ENCODE measurements around the gene L2HGDH.

Gene L2HGDH

DNA sequence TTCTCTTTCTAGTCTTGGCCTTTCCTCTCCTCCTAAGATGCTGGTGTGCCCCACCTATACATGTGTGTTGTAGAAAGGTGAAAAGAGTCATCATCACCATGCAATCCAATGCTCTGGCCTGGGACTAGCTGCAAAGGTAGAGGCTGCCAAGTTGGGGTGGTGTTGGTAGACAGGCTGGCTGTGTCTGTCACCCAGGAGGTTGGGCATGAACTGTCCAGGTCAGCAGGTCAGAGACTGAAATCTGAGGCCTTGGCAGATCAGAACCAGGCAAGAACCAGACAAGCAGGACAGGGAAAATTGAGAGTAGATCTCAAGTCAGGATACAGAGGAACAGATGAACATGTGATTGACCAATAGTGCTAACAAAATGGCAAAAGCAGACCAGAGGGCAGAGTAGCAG is 26.2 kb downstream of the L2HGDH start:
- no peak for DNase-seq (ENCODE audit: low read depth)

DNA sequence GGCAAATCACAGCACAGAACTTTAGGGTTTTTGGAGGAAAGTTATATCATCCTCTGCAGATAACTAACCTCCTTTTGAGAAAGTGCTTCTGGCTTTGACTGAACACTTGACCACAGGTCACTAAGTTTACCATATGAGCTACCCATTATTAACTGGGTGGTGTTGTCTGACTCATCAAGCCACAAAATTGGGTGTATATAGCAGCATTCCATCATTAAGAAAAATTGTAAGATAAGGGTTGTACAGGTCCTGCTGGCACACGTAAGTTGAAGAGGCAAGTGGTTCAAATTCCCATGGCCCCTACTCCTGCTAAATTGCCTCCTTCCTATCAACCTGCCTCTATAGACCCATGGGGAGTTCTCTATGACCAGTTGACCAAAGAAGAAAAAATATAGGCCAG is 39.5 kb downstream of the L2HGDH start:
- DNase-seq (ENCODE audit: low read depth): no peak

DNA sequence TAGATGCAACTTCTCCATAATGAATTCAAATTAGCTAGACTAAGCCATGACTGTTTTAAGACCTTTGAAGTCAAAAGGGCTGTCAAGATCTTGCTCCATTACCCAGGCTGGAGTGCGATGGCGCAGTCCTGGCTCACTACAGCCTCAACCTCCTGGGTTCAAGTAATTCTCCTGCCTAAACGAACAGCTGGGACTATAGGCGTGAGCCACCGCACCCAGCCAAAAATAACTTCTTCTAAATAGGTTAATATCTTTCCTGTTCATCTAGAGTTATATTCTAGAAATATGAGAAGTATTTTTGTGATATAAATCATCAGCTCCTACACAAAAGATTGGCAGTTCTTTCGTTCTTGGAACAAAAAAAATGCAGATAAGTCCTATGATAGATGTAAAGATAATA is 41.1 kb downstream of the L2HGDH start:
- DNase-seq (ENCODE audit: low read depth): no peak

DNA sequence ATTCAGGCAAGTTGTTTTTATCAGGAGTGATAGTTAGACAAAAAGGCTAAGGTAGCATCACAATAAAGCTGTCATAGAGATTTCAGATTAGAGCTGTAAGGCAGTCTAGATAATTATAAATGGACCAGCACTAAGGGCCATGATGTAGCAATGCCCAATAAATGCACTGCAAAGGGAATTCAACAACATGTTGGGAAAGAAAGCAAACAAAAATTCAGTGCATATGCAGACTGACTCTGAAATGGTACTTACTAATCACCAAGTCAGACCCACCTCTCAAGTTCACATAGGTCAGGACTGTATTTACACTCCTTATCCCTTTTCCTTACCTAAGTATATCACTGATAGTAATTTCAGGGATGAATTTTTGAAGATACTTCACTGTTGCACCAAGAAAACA is 47.0 kb downstream of the L2HGDH start:
- DNase-seq (ENCODE audit: low read depth): no peak

DNA sequence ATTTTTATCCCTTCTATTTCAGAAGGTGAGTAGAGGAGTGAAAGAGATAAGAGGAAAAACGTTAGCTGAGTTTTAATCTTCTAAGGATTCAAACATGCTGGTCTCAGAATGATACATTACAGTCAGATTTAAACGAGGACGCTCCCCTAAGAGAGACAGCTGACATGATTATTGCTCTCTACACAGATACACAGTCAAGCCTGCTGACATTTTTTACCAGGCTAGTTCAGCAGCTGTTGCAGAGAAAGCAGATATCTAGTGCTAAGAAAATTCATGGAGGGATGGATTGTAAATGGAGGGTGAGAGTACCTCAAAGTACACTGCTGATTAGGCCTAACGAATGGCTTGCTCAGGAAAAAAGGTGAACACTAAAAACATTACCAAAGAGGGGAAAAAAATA is 48.7 kb downstream of the L2HGDH start:
- DNase-seq (ENCODE audit: low read depth): no peak

DNA sequence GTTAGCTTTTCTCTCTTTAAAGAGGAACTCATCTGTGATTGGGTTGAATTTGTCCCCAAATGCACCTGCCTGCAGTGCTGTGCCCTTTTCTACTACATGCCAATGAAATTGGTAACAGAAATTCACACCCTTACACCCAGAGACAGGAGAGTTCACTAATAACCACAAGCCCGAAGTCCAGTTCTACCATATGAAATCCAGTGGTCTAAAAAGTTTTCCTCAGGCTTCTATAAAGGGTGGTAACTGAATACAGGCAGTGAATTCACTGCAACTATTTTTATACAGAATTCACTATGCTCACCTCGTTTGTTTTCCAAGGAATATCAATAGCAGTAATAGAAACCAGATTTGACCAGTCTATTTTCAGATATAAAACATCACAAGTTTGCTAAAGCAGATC is 49.2 kb downstream of the L2HGDH start:
- DNase-seq (ENCODE audit: low read depth): no peak

DNA sequence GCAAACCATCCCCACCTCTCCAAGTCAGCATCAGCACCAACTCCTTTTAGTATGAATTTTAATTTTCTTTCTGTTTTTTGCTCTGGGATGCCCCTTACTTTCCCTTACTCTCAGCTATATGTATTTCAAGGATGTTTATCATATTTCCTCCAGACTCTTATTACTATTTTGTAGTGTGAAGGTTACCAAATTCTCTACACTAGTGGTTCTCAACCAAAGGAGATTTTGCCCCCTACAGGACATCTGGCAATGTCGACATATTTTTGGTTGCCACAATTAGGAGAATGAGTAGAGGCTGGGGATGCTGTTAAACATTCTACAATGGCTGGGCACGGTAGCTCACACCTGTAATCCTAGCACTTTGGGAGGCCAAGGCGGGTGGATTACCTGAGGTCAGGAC is 51.5 kb downstream of the L2HGDH start:
- peak; percentile 26 for DNase-seq (ENCODE audit: low read depth)

DNA sequence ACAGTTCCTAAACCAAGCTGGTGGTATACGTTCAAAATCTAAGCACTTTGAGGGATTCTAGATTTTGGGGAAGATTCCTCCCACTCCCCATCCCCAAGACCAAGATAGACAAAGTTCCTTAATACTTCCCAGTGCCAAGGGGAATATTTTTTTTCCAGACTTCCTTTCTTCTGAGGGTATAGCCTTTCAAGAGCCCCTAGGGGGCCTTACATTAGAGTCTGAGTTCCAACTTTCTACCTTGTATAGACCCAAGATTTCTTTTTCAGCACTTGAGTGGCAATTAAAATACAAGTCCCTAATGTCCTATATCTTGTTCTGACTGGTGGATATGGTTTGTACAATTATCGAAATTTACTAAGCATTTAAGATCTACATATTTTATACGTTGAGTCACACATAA is 52.0 kb downstream of the L2HGDH start:
- DNase-seq (ENCODE audit: low read depth): no peak

DNA sequence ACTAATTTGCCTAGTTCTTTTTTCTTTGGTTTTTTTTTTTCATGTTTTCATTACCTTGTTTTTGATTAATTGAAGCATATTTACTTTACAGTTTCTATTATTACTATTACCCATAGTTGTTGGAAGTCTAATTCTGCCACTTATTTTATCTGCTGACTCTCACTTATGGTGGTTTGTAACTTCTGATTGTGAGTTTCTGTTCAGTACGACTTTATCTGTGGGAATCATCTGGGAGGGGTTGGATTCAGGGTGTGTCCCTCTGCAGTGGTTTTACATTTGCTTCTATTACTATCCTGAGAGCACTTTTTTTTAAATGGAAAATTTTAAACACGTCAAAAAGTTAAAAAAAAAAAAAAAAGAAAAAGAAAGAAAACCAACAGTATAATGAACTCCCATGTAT is 54.3 kb downstream of the L2HGDH start:
- no peak for DNase-seq (ENCODE audit: low read depth)

DNA sequence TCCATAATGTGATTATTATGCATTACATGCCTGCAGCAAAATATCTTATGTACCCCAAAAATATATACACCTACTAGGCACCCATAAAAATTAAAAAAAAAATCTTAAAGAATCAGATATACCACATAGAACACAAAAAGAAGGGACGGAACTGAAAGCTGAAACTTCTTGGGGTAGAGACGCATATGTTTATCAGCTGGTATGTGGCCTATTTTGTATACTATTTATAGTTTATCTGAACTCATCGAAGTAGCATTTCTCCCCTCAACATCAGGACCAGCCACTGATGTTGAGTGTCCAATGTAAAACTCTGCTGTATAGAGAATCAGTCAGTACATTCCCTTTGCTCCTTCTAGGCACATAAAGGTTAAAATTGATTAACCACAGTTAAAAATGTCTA is 57.8 kb downstream of the L2HGDH start:
- DNase-seq (ENCODE audit: low read depth): no peak

DNA sequence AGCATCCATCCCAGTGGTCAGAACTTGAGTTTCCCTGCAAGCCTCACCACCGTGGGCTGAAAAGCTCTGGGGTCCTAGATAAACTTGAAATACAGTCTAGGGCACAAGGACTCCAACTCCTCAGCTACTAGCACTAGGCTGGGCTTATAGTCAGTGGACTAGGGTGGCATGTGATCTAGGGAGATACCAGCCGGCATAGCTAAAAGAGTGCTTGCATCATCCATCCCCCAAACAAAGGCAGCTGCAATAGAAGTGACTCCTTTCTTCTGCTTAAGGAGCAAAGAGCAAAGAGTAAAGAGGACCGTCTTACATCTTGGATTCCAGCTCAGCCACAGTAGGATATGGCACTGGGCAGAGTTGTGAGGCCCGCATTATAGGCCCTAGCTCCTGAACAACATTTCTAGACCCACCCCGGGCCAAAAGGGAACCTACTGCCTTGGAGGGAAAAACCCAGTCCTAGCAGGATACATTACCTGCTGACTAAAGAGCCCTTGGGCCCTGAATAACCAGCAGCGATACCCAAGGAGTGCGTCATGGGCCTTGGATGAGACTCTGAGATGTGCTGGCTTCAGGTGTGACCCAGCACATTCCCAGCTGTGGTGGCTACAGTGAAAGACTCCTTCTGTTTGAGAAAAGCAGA is 62.8 kb downstream of the L2HGDH start:
- no peak for DNase-seq (ENCODE audit: low read depth)

DNA sequence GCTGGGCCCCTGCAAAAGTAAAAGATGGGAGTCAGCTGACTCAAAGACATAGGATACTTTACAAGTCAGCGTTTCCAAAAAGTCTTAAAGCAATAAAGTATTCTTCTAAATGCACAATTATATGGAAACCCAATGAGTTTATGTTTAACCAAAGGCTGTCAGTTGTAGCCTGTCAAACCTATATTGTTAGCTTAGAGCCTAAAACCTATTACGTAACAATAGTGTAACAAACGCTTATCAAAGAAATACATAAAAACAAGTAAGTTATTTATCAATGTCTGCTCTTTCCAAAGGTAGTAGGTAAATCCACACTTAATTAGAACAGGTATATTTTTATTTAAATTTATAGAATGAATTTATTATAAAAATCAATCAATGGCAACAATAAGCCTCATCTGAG is 64.8 kb downstream of the L2HGDH start:
- no peak for DNase-seq (ENCODE audit: low read depth)

DNA sequence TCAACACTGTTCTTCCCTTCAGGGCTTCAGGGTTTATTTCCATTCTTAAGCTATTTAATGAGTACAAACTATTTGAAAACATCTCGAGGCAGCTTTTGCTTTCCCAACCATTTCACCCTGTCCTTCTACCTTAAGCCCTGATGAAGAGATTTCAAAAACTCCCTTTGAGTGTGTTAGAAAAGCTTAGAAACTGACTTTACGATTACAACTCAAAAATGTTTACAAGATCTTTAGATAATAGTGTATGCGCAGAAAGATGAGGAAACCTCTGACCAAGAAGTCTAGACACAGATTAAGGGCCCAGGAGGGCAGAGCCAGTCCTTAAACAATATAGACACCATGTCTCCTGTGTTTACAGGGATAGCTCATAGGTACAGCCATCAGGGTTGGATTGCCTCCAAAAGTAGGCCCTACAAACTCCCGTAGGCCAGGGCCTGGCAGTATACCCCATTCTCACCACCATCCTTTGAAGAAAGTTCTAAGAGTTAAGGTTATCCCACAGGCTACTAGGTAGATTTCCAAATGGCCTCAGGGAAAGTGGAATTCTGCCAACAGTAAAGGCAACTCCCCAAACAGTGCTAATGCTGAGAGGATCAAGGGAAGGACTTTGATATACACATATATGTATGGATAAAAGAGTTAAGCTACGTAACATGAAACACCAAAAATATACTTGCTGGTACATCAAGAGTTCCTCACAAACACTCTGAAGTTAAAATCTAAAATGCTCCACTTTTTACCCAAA is 69.3 kb downstream of the L2HGDH start:
- no peak for DNase-seq (ENCODE audit: low read depth)

DNA sequence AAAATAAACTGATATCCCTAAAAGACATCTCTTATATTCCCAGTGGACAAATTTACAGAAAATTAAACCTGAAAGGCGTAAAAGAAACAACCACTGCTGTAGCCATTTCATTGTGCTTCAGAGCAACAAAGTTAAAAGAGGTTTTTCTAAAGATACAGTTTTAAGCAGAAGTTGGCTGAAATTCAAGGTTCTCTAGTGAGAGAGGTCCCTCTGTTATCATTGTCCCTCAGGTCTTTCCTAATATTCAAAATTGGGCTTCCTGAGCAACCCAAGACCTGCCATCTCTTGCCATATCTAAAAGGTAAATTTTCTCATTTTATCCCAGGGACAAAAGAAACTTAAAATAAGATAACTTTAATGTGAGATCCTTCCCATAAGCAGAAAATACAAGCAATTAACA is 69.9 kb downstream of the L2HGDH start:
- DNase-seq (ENCODE audit: low read depth): no peak

DNA sequence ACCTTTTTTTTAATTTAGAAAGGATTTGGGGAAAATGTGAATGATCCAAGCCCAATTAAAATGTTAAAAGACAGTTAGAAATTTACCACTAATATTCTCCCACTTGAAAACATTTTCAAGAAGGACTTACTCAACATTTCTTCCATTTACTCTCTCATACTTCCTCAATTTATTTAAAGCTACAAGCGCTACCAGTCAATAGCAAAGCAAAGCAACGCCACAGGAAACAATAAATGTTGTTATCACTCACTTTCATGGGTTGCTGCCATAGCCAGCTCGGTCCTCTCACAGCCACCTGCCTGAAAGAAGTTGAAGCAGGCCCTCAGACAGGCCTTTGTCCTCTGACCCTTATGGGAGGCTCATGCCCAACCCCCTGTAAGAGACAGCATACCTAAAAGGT is 74.6 kb downstream of the L2HGDH start:
- no peak for DNase-seq (ENCODE audit: low read depth)

DNA sequence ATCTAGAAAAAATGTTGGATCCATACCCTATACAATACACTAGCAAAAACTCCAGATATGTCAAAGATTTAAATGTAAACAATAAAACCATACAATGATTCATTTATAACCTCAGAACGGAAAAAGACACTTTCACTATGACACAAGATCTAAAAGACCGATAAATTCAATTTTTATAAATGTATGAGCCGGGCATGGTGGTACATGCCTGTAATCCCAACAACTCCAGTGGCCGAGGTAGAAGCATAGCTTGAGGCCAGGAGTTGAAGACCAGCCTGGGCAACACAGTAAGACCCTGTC is 78.1 kb downstream of the L2HGDH start:
- no peak for DNase-seq (ENCODE audit: low read depth)

DNA sequence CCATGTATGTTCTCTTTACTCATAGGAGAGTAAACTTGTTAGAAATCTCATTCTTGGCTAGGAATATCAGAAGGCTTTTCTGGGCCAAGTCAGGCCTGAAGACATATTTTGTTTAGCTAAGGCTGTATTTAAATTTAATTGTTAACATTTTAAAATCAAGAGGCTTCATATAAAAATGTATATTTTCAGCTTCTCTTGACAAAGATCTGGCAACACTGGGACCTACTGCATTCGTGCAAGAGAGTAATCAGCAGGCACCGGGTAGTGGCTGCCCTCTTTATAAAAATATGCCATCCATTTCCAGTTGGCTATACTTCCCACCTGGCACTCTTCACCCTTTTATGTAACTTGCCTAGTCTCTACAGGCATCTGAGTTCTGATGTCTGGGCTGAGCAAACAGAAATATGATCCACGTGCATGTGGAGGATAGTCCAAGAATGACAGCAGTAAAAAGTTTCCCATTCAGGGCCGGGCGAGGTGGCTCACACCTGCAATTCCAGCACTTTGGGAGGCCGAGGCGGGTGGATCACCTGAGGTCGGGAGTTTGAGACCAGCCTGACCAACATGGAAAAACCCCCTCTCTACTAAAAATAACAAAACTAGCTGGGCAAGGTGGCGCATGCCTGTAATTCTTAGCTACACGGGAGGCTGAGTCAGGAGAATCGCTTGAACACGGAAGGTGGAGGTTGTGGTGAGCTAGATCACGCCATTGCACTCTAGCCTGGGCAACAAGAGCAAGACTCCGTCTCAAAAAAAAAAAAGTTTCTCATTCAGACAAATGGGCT is 78.7 kb downstream of the L2HGDH start:
- no peak for DNase-seq (ENCODE audit: low read depth)

DNA sequence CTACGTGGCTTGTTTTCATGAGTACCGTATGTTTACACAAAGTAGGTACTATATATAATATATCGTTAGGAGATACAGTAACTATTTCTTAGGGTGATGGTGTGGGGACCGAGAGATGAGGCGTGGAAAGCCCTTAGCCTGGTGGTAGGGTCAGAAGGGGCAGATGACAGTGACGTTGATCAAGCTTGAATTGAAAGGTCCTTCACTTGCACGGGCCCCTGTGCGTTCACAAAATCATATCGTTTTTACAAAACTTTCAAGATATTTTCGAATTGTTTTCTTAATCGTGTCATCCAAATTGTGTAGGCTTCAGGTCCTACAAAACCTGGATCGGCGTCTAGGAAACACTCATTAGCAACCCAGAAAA is 79.8 kb downstream of the L2HGDH start:
- DNase-seq (ENCODE audit: low read depth): no peak

DNA sequence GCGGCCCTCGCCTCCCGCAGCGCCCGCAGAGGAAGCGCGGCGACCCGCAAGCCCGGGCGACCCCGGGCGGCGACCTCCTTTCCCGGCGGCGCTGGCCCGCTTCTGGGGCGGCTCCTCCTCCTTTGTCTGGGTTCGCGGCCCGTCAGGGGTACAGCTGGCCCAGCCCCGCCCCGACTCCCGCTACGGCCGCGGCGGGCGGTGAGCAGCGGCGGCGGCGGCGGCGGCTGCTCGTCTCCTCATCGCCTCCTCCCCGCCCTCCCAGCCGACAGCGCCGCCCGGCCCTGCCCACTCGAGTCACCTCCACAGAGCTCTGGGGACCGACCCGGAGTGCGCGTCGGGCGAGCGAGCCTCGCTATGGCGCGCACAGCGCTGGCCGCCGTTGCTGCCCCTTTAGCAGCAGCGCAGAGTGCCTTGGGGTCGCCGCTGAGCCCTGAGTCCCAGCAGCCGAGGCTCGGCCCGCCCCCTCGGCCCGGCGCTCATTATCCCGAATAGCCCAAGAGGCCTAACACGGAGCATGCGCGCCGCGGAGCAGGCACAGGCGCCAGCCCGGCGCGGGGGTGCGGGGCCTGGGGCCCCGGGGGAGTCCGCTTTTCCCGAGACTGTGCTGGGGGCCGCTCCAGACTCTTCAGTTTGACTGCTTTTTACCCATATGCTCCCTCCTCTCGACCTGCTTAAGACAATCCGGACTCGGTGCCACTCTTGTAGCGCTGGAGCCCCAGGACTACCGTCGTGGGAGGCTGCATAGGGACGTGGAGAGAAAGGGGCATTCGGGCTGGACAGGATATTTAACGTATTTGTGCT is 80.4 kb downstream of the L2HGDH start, which contains the start of gene SOS2:
TSS of gene SOS2 (minus strand) at position 104 of the 801 bp plus-strand sequence. CDS start 295 bp downstream, outside the sequence.
- DNase-seq (ENCODE audit: low read depth): peak; percentile 59

DNA sequence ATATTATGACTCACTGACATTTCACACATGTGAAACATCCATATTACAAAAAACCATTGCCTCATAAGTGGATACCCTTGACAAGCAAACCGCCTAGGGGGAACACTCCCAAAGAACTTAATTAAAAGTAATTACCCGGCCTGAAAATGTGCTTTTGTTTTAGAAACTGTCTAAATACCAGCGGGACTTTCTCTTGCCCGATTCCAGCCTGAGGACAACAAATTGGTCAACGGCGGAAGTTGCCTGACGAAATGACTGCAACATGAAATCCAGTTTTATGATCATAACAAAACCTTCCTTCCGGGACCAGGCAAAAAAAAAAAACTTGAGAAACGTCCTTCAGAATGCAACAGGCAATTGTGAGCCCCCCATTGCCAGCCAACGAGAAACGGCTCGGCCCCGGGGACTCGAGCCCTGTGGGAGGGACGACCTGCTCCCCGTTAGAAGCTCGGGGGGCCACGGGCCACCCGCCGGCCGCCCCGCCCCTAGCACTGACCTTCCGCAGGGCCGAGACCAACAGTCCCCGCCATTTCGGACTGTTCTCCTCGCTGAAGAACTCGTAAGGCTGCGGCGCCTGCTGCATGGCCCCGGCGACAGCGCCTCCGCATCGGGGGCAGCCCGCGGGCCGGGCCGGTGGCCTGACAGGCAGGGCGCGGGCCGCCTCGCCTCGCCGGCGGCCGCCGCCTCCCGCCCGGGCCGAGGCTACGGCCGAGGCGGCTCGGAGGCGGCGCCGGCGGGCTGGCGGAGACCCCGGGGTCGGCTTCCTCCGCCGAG is 81.1 kb downstream of the L2HGDH start:
- DNase-seq (ENCODE audit: low read depth): peak; percentile 43

DNA sequence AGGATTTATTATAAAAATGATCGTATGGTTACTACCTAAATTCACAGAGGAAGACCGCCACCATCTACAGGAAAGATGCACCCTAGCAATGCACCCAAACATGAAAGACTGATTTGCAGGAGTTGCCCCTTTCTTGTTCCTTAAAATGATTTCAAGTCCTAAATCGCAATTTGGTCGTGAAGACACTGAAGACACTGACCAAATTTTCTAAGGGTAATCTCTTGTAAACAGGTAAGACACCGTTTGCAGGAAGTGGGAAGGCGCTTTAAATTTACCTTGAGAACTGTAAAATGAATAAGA is 81.7 kb downstream of the L2HGDH start:
- DNase-seq (ENCODE audit: low read depth): no peak

DNA sequence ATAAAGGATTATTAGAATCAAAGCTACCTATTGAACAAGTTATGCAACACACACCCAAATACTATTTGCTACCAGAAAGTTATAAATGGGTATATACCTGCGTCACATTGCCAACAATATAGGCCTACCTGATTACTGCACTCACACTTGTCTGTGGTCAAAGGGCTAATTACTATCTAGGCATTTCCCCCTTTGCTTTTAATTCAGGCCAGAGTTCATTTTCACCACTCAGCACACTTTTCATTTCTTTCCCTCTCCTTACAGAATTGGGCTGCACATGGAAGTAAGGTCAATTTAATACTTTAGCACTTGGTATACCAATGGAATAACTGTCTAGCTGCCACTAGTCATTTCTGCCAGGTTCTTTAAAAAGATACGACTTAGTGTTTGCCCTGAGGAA is 82.3 kb downstream of the L2HGDH start:
- no peak for DNase-seq (ENCODE audit: low read depth)

Data from fibroblast of the conjunctiva (primary cell).